Measurements from ENCODE around the gene ADH1B.

DNA sequence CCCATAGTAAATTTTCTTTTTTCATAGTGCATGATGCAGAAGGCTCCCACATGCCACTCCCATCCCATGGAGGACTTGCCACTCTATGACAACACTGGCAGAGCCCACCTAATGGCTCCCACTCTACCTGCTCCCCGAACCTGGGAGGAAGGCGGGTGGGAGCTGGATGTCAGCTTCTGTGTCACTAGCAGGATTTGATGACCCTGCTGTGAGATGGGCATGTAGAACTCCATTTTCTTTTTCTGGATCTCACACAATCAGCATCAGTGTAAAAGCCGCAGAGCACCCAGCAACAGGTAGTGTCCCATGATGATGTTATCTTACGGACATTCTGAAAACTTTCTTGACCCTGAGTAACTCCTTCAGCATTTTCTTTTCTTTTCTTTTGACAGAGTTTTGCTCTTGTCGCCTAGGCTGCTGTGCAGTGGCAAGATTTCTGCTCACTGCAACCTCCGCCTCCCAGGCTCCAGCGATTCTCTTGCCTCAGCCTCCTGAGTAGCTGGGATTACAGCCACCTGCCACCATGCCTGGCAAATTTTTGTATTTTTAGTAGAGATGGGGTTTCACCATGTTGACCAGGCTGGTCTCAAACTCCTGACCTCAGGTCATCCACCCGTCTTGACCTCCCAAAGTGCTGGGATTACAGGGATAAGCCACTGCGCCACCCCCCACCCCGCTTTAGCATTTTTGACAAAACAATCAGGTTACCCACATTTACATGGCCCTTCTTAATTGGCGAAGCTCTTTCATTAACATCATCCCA lies 15.4 kb downstream of the ADH1B start:
- no peak for TF ChIP-seq EP300 (IDR thresholded peaks at IDR 0.05)
- TF ChIP-seq, protein P1, sequence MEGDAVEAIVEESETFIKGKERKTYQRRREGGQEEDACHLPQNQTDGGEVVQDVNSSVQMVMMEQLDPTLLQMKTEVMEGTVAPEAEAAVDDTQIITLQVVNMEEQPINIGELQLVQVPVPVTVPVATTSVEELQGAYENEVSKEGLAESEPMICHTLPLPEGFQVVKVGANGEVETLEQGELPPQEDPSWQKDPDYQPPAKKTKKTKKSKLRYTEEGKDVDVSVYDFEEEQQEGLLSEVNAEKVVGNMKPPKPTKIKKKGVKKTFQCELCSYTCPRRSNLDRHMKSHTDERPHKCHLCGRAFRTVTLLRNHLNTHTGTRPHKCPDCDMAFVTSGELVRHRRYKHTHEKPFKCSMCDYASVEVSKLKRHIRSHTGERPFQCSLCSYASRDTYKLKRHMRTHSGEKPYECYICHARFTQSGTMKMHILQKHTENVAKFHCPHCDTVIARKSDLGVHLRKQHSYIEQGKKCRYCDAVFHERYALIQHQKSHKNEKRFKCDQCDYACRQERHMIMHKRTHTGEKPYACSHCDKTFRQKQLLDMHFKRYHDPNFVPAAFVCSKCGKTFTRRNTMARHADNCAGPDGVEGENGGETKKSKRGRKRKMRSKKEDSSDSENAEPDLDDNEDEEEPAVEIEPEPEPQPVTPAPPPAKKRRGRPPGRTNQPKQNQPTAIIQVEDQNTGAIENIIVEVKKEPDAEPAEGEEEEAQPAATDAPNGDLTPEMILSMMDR (IDR thresholded peaks at IDR 0.05): no peak
- TF ChIP-seq POLR2A (IDR thresholded peaks at IDR 0.05): no peak
